Measurements from ENCODE around the gene PKD1L1.

GRCh38 chr7:47912332-47912731 is 35.9 kb downstream of the PKD1L1 start:
- TF ChIP-seq POLR2A (IDR thresholded peaks at IDR 0.05; ENCODE audit: extremely low read depth, insufficient read length) (no peak), MYC (IDR thresholded peaks at IDR 0.05; ENCODE audit: low read depth, low read length) (no peak)
- TF ChIP-seq, protein P1, sequence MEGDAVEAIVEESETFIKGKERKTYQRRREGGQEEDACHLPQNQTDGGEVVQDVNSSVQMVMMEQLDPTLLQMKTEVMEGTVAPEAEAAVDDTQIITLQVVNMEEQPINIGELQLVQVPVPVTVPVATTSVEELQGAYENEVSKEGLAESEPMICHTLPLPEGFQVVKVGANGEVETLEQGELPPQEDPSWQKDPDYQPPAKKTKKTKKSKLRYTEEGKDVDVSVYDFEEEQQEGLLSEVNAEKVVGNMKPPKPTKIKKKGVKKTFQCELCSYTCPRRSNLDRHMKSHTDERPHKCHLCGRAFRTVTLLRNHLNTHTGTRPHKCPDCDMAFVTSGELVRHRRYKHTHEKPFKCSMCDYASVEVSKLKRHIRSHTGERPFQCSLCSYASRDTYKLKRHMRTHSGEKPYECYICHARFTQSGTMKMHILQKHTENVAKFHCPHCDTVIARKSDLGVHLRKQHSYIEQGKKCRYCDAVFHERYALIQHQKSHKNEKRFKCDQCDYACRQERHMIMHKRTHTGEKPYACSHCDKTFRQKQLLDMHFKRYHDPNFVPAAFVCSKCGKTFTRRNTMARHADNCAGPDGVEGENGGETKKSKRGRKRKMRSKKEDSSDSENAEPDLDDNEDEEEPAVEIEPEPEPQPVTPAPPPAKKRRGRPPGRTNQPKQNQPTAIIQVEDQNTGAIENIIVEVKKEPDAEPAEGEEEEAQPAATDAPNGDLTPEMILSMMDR (IDR thresholded peaks at IDR 0.05; ENCODE audit: low read depth, low read length), result no peak
- TF ChIP-seq, protein P2, sequence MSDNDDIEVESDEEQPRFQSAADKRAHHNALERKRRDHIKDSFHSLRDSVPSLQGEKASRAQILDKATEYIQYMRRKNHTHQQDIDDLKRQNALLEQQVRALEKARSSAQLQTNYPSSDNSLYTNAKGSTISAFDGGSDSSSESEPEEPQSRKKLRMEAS (IDR thresholded peaks at IDR 0.05; ENCODE audit: low read depth, low read length), result no peak

Measured in NB4 (cell line).